Measurements from ENCODE around the gene PITX1.

Gene PITX1

DNA sequence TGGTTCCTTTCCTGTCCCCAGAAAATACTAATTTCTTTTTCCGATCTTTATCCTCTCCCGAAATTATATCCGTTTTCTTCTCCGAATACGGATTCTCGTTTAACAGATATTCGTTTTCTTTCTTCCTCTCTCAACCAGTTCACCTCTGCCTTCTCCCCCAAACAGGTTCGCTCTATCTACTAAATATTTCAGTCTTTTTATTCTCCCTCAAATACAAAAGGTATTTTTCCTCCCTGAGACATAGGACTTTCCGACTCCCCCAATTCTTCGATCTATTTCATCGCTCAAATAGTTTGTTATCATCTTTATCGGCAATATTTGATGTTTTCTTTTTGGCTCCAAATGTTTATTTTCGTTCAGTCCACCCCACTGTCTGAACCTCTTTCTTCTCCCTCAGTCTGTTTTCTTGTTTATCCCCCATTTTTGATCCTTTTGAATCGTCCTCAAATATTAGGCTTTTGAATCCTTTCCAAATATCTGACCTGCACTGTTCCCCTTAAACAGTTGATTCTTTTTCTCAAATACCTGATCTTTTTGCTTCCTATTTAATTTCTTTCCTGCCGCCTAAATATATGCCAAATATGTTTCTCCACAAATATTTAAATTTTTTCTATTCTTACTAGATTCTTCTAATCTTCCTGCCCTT, 4.4 kb downstream of the PITX1 start:
- TF ChIP-seq FOXP2 (optimal IDR thresholded peaks at IDR 0.05; ENCODE audit: borderline replicate concordance, extremely low read depth, extremely low read length, insufficient read depth) (no peak), SIN3A (IDR thresholded peaks at IDR 0.05; ENCODE audit: borderline replicate concordance, insufficient read depth, low read length) (no peak), POLR2AphosphoS5 (IDR thresholded peaks at IDR 0.05; ENCODE audit: low read depth, low read length) (no peak), TAF1 (IDR thresholded peaks at IDR 0.05; ENCODE audit: borderline replicate concordance, insufficient read depth, low read length) (no peak), REST (IDR thresholded peaks at IDR 0.05; ENCODE audit: insufficient read depth in 1 of 2, low read depth in 2 of 2, low read length in 2 of 2) (no peak)

- TF ChIP-seq FOXP2 (optimal IDR thresholded peaks at IDR 0.05; ENCODE audit: borderline replicate concordance, extremely low read depth, extremely low read length, insufficient read depth) (no peak), TAF1 (IDR thresholded peaks at IDR 0.05; ENCODE audit: borderline replicate concordance, insufficient read depth, low read length) (no peak), REST (IDR thresholded peaks at IDR 0.05; ENCODE audit: insufficient read depth in 1 of 2, low read depth in 2 of 2, low read length in 2 of 2) (no peak), SIN3A (IDR thresholded peaks at IDR 0.05; ENCODE audit: borderline replicate concordance, insufficient read depth, low read length) (no peak)
Measured at GRCh38 chr5:135028791-135029476, 5.1 kb downstream of the PITX1 start.

GRCh38 chr5:135027697-135028615, 6.1 kb downstream of the PITX1 start:
- TF ChIP-seq SIN3A (IDR thresholded peaks at IDR 0.05; ENCODE audit: borderline replicate concordance, insufficient read depth, low read length) (no peak), POLR2AphosphoS5 (IDR thresholded peaks at IDR 0.05; ENCODE audit: low read depth, low read length) (no peak), REST (IDR thresholded peaks at IDR 0.05; ENCODE audit: insufficient read depth in 1 of 2, low read depth in 2 of 2, low read length in 2 of 2) (no peak), TAF1 (IDR thresholded peaks at IDR 0.05; ENCODE audit: borderline replicate concordance, insufficient read depth, low read length) (no peak), FOXP2 (optimal IDR thresholded peaks at IDR 0.05; ENCODE audit: borderline replicate concordance, extremely low read depth, extremely low read length, insufficient read depth) (no peak)

DNA sequence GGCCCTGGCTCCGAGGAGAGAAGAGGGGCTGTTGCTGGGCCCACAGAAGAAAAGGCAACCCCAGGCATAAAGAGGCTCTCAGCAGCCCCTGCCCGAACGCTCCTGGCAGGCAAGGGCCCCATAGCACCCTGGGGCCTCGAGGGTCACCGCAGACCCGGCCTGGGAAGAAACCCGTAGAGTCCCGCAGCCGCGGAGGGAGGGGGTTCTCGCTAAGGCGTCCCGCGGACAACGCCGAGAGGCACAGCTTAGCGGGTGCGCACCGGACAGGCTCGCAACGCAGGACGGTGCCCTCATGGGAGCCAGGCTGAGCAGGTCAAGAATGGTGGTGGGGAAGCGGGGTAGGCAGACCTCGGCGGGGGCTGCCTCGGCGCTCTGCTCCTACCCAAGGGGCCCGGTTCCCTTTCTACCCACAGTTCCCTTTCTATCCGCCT, 6.7 kb downstream of the PITX1 start:
- no peak for TF ChIP-seq POLR2AphosphoS5 (IDR thresholded peaks at IDR 0.05; ENCODE audit: low read depth, low read length)
- TF ChIP-seq FOXP2 (optimal IDR thresholded peaks at IDR 0.05; ENCODE audit: borderline replicate concordance, extremely low read depth, extremely low read length, insufficient read depth), result no peak
- TF ChIP-seq REST (IDR thresholded peaks at IDR 0.05; ENCODE audit: insufficient read depth in 1 of 2, low read depth in 2 of 2, low read length in 2 of 2), result no peak
- TF ChIP-seq TAF1 (IDR thresholded peaks at IDR 0.05; ENCODE audit: borderline replicate concordance, insufficient read depth, low read length), result no peak
- no peak for TF ChIP-seq SIN3A (IDR thresholded peaks at IDR 0.05; ENCODE audit: borderline replicate concordance, insufficient read depth, low read length)

All from PFSK-1 (cell line).